ENCODE measurements around the gene SLC46A1.
A peak's percentile ranks its signal among the peaks of the same experiment; 100 is the strongest.

SLC46A1 gene

GRCh38 chr17:28368306-28368831 is 37.6 kb downstream of the SLC46A1 start:
- H3K4me1 Mint-ChIP-seq (ENCODE audit: low read depth): peaks cover 35% of the 10 kb centered on the region
- H3K27me3 Mint-ChIP-seq: peaks cover 19% of the 10 kb centered on the region
- peaks cover 50% of the 10 kb centered on the region for H3K36me3 Mint-ChIP-seq (ENCODE audit: low read depth)
- intact Hi-C loops (cut with micrococcal nuclease): no loop called here
- no peaks in the 10 kb centered on the region for H3K9me3 Mint-ChIP-seq
- no peak overlapping the region for H3K27ac Mint-ChIP-seq
- no peak overlapping the region for H3K4me3 Mint-ChIP-seq

GRCh38 chr17:28367641-28368305 is 38.2 kb downstream of the SLC46A1 start:
- peaks cover 31% of the 10 kb centered on the region for H3K4me1 Mint-ChIP-seq (ENCODE audit: low read depth)
- intact Hi-C loops (cut with micrococcal nuclease): no loop called here
- H3K4me3 Mint-ChIP-seq: no peak overlapping the region
- peaks cover 56% of the 10 kb centered on the region for H3K36me3 Mint-ChIP-seq (ENCODE audit: low read depth)
- H3K27ac Mint-ChIP-seq: no peak overlapping the region
- H3K9me3 Mint-ChIP-seq: no peaks in the 10 kb centered on the region
- peaks cover 13% of the 10 kb centered on the region for H3K27me3 Mint-ChIP-seq

GRCh38 chr17:28366605-28367004 is 39.4 kb downstream of the SLC46A1 start:
- Mint-ChIP-seq H3K27me3 (peaks cover 2% of the 10 kb centered on the region), H3K9me3 (no peaks in the 10 kb centered on the region), H3K36me3 (ENCODE audit: low read depth) (peaks cover 68% of the 10 kb centered on the region), H3K4me3 (no peak overlapping the region), H3K4me1 (ENCODE audit: low read depth) (peaks cover 19% of the 10 kb centered on the region), H3K27ac (no peak overlapping the region)
- intact Hi-C loops (cut with micrococcal nuclease): no loop called here

GRCh38 chr17:28365487-28365886 is 40.5 kb downstream of the SLC46A1 start:
- Mint-ChIP-seq H3K9me3 (no peaks in the 10 kb centered on the region), H3K4me3 (no peak overlapping the region), H3K4me1 (ENCODE audit: low read depth) (peaks cover 11% of the 10 kb centered on the region), H3K27ac (no peak overlapping the region), H3K36me3 (ENCODE audit: low read depth) (peaks cover 79% of the 10 kb centered on the region), H3K27me3 (no peaks in the 10 kb centered on the region)
- intact Hi-C loops (cut with micrococcal nuclease): no loop called here

- Mint-ChIP-seq H3K4me1 (ENCODE audit: low read depth) (peaks cover 4% of the 10 kb centered on the region), H3K27ac (no peak within 1 kb of the TSS), H3K36me3 (ENCODE audit: low read depth) (peaks cover 86% of the 10 kb centered on the region), H3K27me3 (no peaks in the 10 kb centered on the region), H3K9me3 (no peaks in the 10 kb centered on the region), H3K4me3 (no peak within 1 kb of the TSS)
- intact Hi-C loops (cut with micrococcal nuclease): no loop called here
Measured at GRCh38 chr17:28364665-28365363, 41.2 kb downstream of the SLC46A1 start, which contains the start of gene SEBOX. TSS of gene SEBOX (minus strand) at chr17:28365199. CDS start at chr17:28365151, 48 bp downstream.

GRCh38 chr17:28363776-28364650 is 42.0 kb downstream of the SLC46A1 start:
- no peaks in the 10 kb centered on the region for H3K4me1 Mint-ChIP-seq (ENCODE audit: low read depth)
- intact Hi-C loops (cut with micrococcal nuclease): no loop called here
- H3K36me3 Mint-ChIP-seq (ENCODE audit: low read depth): peaks cover 87% of the 10 kb centered on the region
- H3K4me3 Mint-ChIP-seq: no peak overlapping the region
- no peaks in the 10 kb centered on the region for H3K27me3 Mint-ChIP-seq
- no peaks in the 10 kb centered on the region for H3K9me3 Mint-ChIP-seq
- no peak overlapping the region for H3K27ac Mint-ChIP-seq

GRCh38 chr17:28363186-28363585 is 42.8 kb downstream of the SLC46A1 start:
- Mint-ChIP-seq H3K27me3 (no peaks in the 10 kb centered on the region), H3K27ac (no peak overlapping the region), H3K4me3 (no peak overlapping the region), H3K4me1 (ENCODE audit: low read depth) (peaks cover 3% of the 10 kb centered on the region), H3K36me3 (ENCODE audit: low read depth) (peaks cover 92% of the 10 kb centered on the region), H3K9me3 (no peaks in the 10 kb centered on the region)
- intact Hi-C loops (cut with micrococcal nuclease): no loop called here

- Mint-ChIP-seq H3K27ac (peak overlapping the region; percentile 95), H3K4me1 (ENCODE audit: low read depth) (peaks cover 21% of the 10 kb centered on the region), H3K27me3 (no peaks in the 10 kb centered on the region), H3K4me3 (peak overlapping the region; percentile 94), H3K36me3 (ENCODE audit: low read depth) (peaks cover 77% of the 10 kb centered on the region), H3K9me3 (no peaks in the 10 kb centered on the region)
- intact Hi-C loops (cut with micrococcal nuclease): loop anchor here (1.0 kb wide), 1 partner anchor 23 kb away; the partner anchor contains the start of genes IFT20 and TNFAIP1
Measured at GRCh38 chr17:28357901-28358197, 48.2 kb downstream of the SLC46A1 start.

- H3K27me3 Mint-ChIP-seq: no peaks in the 10 kb centered on the region
- no peaks in the 10 kb centered on the region for H3K9me3 Mint-ChIP-seq
- peaks cover 77% of the 10 kb centered on the region for H3K36me3 Mint-ChIP-seq (ENCODE audit: low read depth)
- H3K27ac Mint-ChIP-seq: peak within 1 kb of the TSS; percentile 95
- intact Hi-C loops (cut with micrococcal nuclease): loop anchor here (1.0 kb wide), 1 partner anchor 22 kb away; the partner anchor contains the start of genes IFT20 and TNFAIP1
- peaks cover 21% of the 10 kb centered on the region for H3K4me1 Mint-ChIP-seq (ENCODE audit: low read depth)
- peak within 1 kb of the TSS; percentile 94 for H3K4me3 Mint-ChIP-seq
Measured at GRCh38 chr17:28357061-28357900, 48.7 kb downstream of the SLC46A1 start, which contains the start of gene POLDIP2. TSS of gene POLDIP2 (minus strand) at chr17:28357527. CDS start at chr17:28357448, 79 bp downstream.

GRCh38 chr17:28350271-28350670 is 55.7 kb downstream of the SLC46A1 start:
- no peaks in the 10 kb centered on the region for H3K9me3 Mint-ChIP-seq
- peaks cover 100% of the 10 kb centered on the region for H3K36me3 Mint-ChIP-seq (ENCODE audit: low read depth)
- H3K27ac Mint-ChIP-seq: no peak overlapping the region
- H3K4me1 Mint-ChIP-seq (ENCODE audit: low read depth): no peaks in the 10 kb centered on the region
- H3K27me3 Mint-ChIP-seq: no peaks in the 10 kb centered on the region
- H3K4me3 Mint-ChIP-seq: no peak overlapping the region
- intact Hi-C loops (cut with micrococcal nuclease): no loop called here

GRCh38 chr17:28348979-28349378 is 57.0 kb downstream of the SLC46A1 start:
- H3K27ac Mint-ChIP-seq: no peak overlapping the region
- no peaks in the 10 kb centered on the region for H3K9me3 Mint-ChIP-seq
- no peaks in the 10 kb centered on the region for H3K4me1 Mint-ChIP-seq (ENCODE audit: low read depth)
- no peak overlapping the region for H3K4me3 Mint-ChIP-seq
- H3K36me3 Mint-ChIP-seq (ENCODE audit: low read depth): peaks cover 100% of the 10 kb centered on the region
- intact Hi-C loops (cut with micrococcal nuclease): no loop called here
- H3K27me3 Mint-ChIP-seq: no peaks in the 10 kb centered on the region

GRCh38 chr17:28347261-28347891 is 58.6 kb downstream of the SLC46A1 start:
- H3K36me3 Mint-ChIP-seq (ENCODE audit: low read depth): peaks cover 100% of the 10 kb centered on the region
- intact Hi-C loops (cut with micrococcal nuclease): no loop called here
- H3K9me3 Mint-ChIP-seq: no peaks in the 10 kb centered on the region
- H3K27ac Mint-ChIP-seq: no peak overlapping the region
- H3K4me1 Mint-ChIP-seq (ENCODE audit: low read depth): no peaks in the 10 kb centered on the region
- H3K4me3 Mint-ChIP-seq: no peak overlapping the region
- no peaks in the 10 kb centered on the region for H3K27me3 Mint-ChIP-seq

Measured in dendritic cell treated with granulocyte-macrophage colony-stimulating factor and Interleukin-4, amounts not matched to agents 40 ng/mL and 50 ng/mL, for 4 days (primary cell).